OCI-LY1 (cell line): ENCODE data around the gene LMBRD2.

ENCODE experiments used
- EZH2 ChIP-seq: fragments of 200-600 bp; sonication (generic), shearing (Covaris generic); IDR thresholded peaks from 2 replicates; pipeline ENCODE4 v1.8.0; 2017; ENCODE audit warnings: borderline replicate concordance, mixed run types, mild to moderate bottlenecking, antibody characterized with exemption, low read length, moderate library complexity, mixed read lengths
- TF ChIP-seq, protein P1 (sequence below): fragments of 200-600 bp; sonication (generic), shearing (Covaris generic); IDR thresholded peaks from 2 replicates; pipeline ENCODE4 v1.5.1; 2017; ENCODE audit warnings: mild to moderate bottlenecking, antibody characterized with exemption, low read length, moderate library complexity, mixed read lengths

DNA sequence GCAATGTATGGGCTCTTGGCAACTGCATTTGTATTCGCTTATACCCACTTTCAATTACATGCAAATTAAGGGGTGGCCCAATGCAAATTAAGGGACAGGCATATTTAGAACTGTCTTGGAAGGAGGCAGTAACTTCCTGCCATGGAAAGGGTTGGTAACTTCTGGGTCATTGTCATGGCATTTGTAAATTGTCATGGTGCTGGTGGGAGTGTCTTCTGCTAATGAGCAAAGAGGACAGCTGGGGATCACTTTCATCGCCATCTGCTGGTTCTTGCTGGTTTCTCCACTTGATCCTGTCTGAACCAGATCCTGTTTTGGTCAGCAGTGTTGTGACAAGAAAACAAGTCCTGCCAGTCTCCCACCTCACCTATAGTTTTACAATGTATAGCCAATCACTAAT, 61.7 kb downstream of the LMBRD2 start:
- TF ChIP-seq, protein P1, sequence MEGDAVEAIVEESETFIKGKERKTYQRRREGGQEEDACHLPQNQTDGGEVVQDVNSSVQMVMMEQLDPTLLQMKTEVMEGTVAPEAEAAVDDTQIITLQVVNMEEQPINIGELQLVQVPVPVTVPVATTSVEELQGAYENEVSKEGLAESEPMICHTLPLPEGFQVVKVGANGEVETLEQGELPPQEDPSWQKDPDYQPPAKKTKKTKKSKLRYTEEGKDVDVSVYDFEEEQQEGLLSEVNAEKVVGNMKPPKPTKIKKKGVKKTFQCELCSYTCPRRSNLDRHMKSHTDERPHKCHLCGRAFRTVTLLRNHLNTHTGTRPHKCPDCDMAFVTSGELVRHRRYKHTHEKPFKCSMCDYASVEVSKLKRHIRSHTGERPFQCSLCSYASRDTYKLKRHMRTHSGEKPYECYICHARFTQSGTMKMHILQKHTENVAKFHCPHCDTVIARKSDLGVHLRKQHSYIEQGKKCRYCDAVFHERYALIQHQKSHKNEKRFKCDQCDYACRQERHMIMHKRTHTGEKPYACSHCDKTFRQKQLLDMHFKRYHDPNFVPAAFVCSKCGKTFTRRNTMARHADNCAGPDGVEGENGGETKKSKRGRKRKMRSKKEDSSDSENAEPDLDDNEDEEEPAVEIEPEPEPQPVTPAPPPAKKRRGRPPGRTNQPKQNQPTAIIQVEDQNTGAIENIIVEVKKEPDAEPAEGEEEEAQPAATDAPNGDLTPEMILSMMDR: peak; percentile 41
- no peak for TF ChIP-seq EZH2
